Stomach (tissue), 4 donors: ENCODE data around the gene TECPR1.

ENCODE experiments used
- POLR2A ChIP-seq, 4 donors: fragments of 450-650 bp; IDR thresholded peaks; one replicate each; pipeline ENCODE4 v1.6.1; 2016; ENCODE audit warnings: antibody characterized with exemption in 4 of 4, control low read depth in 2 of 4, mild to moderate bottlenecking in 1 of 4, moderate library complexity in 1 of 4
- TF ChIP-seq, protein P1 (sequence below), 7 experiments: fragments of 450-650 bp in 4 of 7; fragments of 200-600 bp in 3 of 7; sonication (generic) in 3 of 7; IDR thresholded peaks; one replicate each; pipeline ENCODE4 v1.5.1; 2016 to 2019; ENCODE audit warnings: antibody characterized with exemption in 7 of 7, control low read depth in 2 of 7, mild to moderate bottlenecking in 1 of 7

GRCh38 chr7:98283127-98283886, 31.3 kb upstream of the TECPR1 start:
- no peak for TF ChIP-seq POLR2A (IDR thresholded peaks at IDR 0.05)
- TF ChIP-seq, protein P1, sequence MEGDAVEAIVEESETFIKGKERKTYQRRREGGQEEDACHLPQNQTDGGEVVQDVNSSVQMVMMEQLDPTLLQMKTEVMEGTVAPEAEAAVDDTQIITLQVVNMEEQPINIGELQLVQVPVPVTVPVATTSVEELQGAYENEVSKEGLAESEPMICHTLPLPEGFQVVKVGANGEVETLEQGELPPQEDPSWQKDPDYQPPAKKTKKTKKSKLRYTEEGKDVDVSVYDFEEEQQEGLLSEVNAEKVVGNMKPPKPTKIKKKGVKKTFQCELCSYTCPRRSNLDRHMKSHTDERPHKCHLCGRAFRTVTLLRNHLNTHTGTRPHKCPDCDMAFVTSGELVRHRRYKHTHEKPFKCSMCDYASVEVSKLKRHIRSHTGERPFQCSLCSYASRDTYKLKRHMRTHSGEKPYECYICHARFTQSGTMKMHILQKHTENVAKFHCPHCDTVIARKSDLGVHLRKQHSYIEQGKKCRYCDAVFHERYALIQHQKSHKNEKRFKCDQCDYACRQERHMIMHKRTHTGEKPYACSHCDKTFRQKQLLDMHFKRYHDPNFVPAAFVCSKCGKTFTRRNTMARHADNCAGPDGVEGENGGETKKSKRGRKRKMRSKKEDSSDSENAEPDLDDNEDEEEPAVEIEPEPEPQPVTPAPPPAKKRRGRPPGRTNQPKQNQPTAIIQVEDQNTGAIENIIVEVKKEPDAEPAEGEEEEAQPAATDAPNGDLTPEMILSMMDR (IDR thresholded peaks at IDR 0.05) = no peak
